ENCODE data around the gene DIAPH2. TPM values are rescaled to one million over a fixed set of nuclear protein-coding genes. Genes with fewer than 3 reads are reported as not detected.

Gene DIAPH2
- total and polyA plus RNA-seq, 4 donors = 3.0 to 19.7 (median 11.3) TPM

GRCh38 chrX:97517763-97518162 is 833.1 kb downstream of the DIAPH2 start:
- DNase-seq (ENCODE audit: low read depth in 4 of 6, low spot score in 6 of 6) = peak in 2 of 6 donors; percentile 1 to 5
- no peak overlapping the region for H3K27ac ChIP-seq (ENCODE audit: low read depth, low read length)
- WGBS (ENCODE audit: insufficient coverage) = no CpG with 5 or more reads among the region's 2 CpGs
- no peaks in the 10 kb centered on the region for H3K27me3 ChIP-seq (ENCODE audit: control insufficient read depth, insufficient read depth, low read length)
- H3K9me3 ChIP-seq (ENCODE audit: control insufficient read depth, insufficient read depth, low read length) = no peaks in the 10 kb centered on the region
- H3K4me3 ChIP-seq (ENCODE audit: low read depth, low read length) = no peak overlapping the region
- H3K36me3 ChIP-seq (ENCODE audit: control insufficient read depth, insufficient read depth, low read length) = no peaks in the 10 kb centered on the region
- H3K4me1 ChIP-seq (ENCODE audit: control insufficient read depth, insufficient read depth, low read length) = no peaks in the 10 kb centered on the region

- DNase-seq (ENCODE audit: low read depth in 4 of 6, low spot score in 6 of 6) = no peak
- no peak overlapping the region for H3K4me3 ChIP-seq (ENCODE audit: low read depth, low read length)
- H3K9me3 ChIP-seq (ENCODE audit: control insufficient read depth, insufficient read depth, low read length) = no peaks in the 10 kb centered on the region
- no peaks in the 10 kb centered on the region for H3K27me3 ChIP-seq (ENCODE audit: control insufficient read depth, insufficient read depth, low read length)
- no peaks in the 10 kb centered on the region for H3K4me1 ChIP-seq (ENCODE audit: control insufficient read depth, insufficient read depth, low read length)
- no peaks in the 10 kb centered on the region for H3K36me3 ChIP-seq (ENCODE audit: control insufficient read depth, insufficient read depth, low read length)
- WGBS (ENCODE audit: insufficient coverage) = 100% methylated on average over 1 of the region's 2 CpGs
- no peak overlapping the region for H3K27ac ChIP-seq (ENCODE audit: low read depth, low read length)
Observed at GRCh38 chrX:97522307-97522706, 837.7 kb downstream of the DIAPH2 start.

GRCh38 chrX:97524340-97524739 is 839.7 kb downstream of the DIAPH2 start:
- WGBS (ENCODE audit: insufficient coverage) = no CpG with 5 or more reads among the region's 2 CpGs
- DNase-seq (ENCODE audit: low read depth in 4 of 6, low spot score in 6 of 6) = no peak
- no peak overlapping the region for H3K4me3 ChIP-seq (ENCODE audit: low read depth, low read length)
- H3K27me3 ChIP-seq (ENCODE audit: control insufficient read depth, insufficient read depth, low read length) = no peaks in the 10 kb centered on the region
- H3K9me3 ChIP-seq (ENCODE audit: control insufficient read depth, insufficient read depth, low read length) = no peaks in the 10 kb centered on the region
- H3K4me1 ChIP-seq (ENCODE audit: control insufficient read depth, insufficient read depth, low read length) = no peaks in the 10 kb centered on the region
- H3K36me3 ChIP-seq (ENCODE audit: control insufficient read depth, insufficient read depth, low read length) = no peaks in the 10 kb centered on the region
- no peak overlapping the region for H3K27ac ChIP-seq (ENCODE audit: low read depth, low read length)

- no peak overlapping the region for H3K4me3 ChIP-seq (ENCODE audit: low read depth, low read length)
- H3K9me3 ChIP-seq (ENCODE audit: control insufficient read depth, insufficient read depth, low read length) = peaks cover 3% of the 10 kb centered on the region
- DNase-seq (ENCODE audit: low read depth in 4 of 6, low spot score in 6 of 6) = no peak
- no peaks in the 10 kb centered on the region for H3K27me3 ChIP-seq (ENCODE audit: control insufficient read depth, insufficient read depth, low read length)
- H3K27ac ChIP-seq (ENCODE audit: low read depth, low read length) = no peak overlapping the region
- no peaks in the 10 kb centered on the region for H3K4me1 ChIP-seq (ENCODE audit: control insufficient read depth, insufficient read depth, low read length)
- 72% methylated on average over 3 of the region's 3 CpGs for WGBS (ENCODE audit: insufficient coverage)
- H3K36me3 ChIP-seq (ENCODE audit: control insufficient read depth, insufficient read depth, low read length) = no peaks in the 10 kb centered on the region
Observed at GRCh38 chrX:97524997-97525396, 840.4 kb downstream of the DIAPH2 start.

- no peaks in the 10 kb centered on the region for H3K4me1 ChIP-seq (ENCODE audit: control insufficient read depth, insufficient read depth, low read length)
- no peaks in the 10 kb centered on the region for H3K36me3 ChIP-seq (ENCODE audit: control insufficient read depth, insufficient read depth, low read length)
- H3K27ac ChIP-seq (ENCODE audit: low read depth, low read length) = no peak overlapping the region
- no CpG with 5 or more reads among the region's 3 CpGs for WGBS (ENCODE audit: insufficient coverage)
- H3K4me3 ChIP-seq (ENCODE audit: low read depth, low read length) = no peak overlapping the region
- no peak for DNase-seq (ENCODE audit: low read depth in 4 of 6, low spot score in 6 of 6)
- peaks cover 6% of the 10 kb centered on the region for H3K9me3 ChIP-seq (ENCODE audit: control insufficient read depth, insufficient read depth, low read length)
- no peaks in the 10 kb centered on the region for H3K27me3 ChIP-seq (ENCODE audit: control insufficient read depth, insufficient read depth, low read length)
Observed at GRCh38 chrX:97525981-97526380, 841.3 kb downstream of the DIAPH2 start.

GRCh38 chrX:97527725-97528124 is 843.1 kb downstream of the DIAPH2 start:
- DNase-seq (ENCODE audit: low read depth in 4 of 6, low spot score in 6 of 6) = no peak
- Histone ChIP-seq H3K9me3 (ENCODE audit: control insufficient read depth, insufficient read depth, low read length) (peaks cover 6% of the 10 kb centered on the region), H3K4me3 (ENCODE audit: low read depth, low read length) (no peak overlapping the region), H3K36me3 (ENCODE audit: control insufficient read depth, insufficient read depth, low read length) (no peaks in the 10 kb centered on the region), H3K27ac (ENCODE audit: low read depth, low read length) (no peak overlapping the region), H3K4me1 (ENCODE audit: control insufficient read depth, insufficient read depth, low read length) (no peaks in the 10 kb centered on the region), H3K27me3 (ENCODE audit: control insufficient read depth, insufficient read depth, low read length) (no peaks in the 10 kb centered on the region)
- WGBS (ENCODE audit: insufficient coverage) = 80% methylated on average over 1 of the region's 1 CpG

- no peaks in the 10 kb centered on the region for H3K4me1 ChIP-seq (ENCODE audit: control insufficient read depth, insufficient read depth, low read length)
- H3K27ac ChIP-seq (ENCODE audit: low read depth, low read length) = no peak overlapping the region
- no peaks in the 10 kb centered on the region for H3K27me3 ChIP-seq (ENCODE audit: control insufficient read depth, insufficient read depth, low read length)
- H3K9me3 ChIP-seq (ENCODE audit: control insufficient read depth, insufficient read depth, low read length) = peaks cover 6% of the 10 kb centered on the region
- no CpG with 5 or more reads among the region's 1 CpG for WGBS (ENCODE audit: insufficient coverage)
- peak in 1 of 6 donors; percentile 5 for DNase-seq (ENCODE audit: low read depth in 4 of 6, low spot score in 6 of 6)
- no peak overlapping the region for H3K4me3 ChIP-seq (ENCODE audit: low read depth, low read length)
- no peaks in the 10 kb centered on the region for H3K36me3 ChIP-seq (ENCODE audit: control insufficient read depth, insufficient read depth, low read length)
Observed at GRCh38 chrX:97529536-97530200, 845.0 kb downstream of the DIAPH2 start.

- no peaks in the 10 kb centered on the region for H3K27me3 ChIP-seq (ENCODE audit: control insufficient read depth, insufficient read depth, low read length)
- H3K4me3 ChIP-seq (ENCODE audit: low read depth, low read length) = no peak overlapping the region
- H3K9me3 ChIP-seq (ENCODE audit: control insufficient read depth, insufficient read depth, low read length) = peaks cover 6% of the 10 kb centered on the region
- H3K4me1 ChIP-seq (ENCODE audit: control insufficient read depth, insufficient read depth, low read length) = no peaks in the 10 kb centered on the region
- no peak overlapping the region for H3K27ac ChIP-seq (ENCODE audit: low read depth, low read length)
- H3K36me3 ChIP-seq (ENCODE audit: control insufficient read depth, insufficient read depth, low read length) = no peaks in the 10 kb centered on the region
- WGBS (ENCODE audit: insufficient coverage) = no CpG with 5 or more reads among the region's 3 CpGs
- DNase-seq (ENCODE audit: low read depth in 4 of 6, low spot score in 6 of 6) = peak in 1 of 6 donors; percentile 1
Observed at GRCh38 chrX:97531825-97532224, 847.2 kb downstream of the DIAPH2 start.

- Histone ChIP-seq H3K4me1 (ENCODE audit: control insufficient read depth, insufficient read depth, low read length) (no peaks in the 10 kb centered on the region), H3K27me3 (ENCODE audit: control insufficient read depth, insufficient read depth, low read length) (peaks cover 6% of the 10 kb centered on the region), H3K4me3 (ENCODE audit: low read depth, low read length) (no peak overlapping the region), H3K9me3 (ENCODE audit: control insufficient read depth, insufficient read depth, low read length) (no peaks in the 10 kb centered on the region), H3K27ac (ENCODE audit: low read depth, low read length) (no peak overlapping the region), H3K36me3 (ENCODE audit: control insufficient read depth, insufficient read depth, low read length) (no peaks in the 10 kb centered on the region)
- DNase-seq (ENCODE audit: low read depth in 4 of 6, low spot score in 6 of 6) = no peak
- no CpG with 5 or more reads among the region's 3 CpGs for WGBS (ENCODE audit: insufficient coverage)
Observed at GRCh38 chrX:97538745-97539144, 854.1 kb downstream of the DIAPH2 start.

- H3K27ac ChIP-seq (ENCODE audit: low read depth, low read length) = no peak overlapping the region
- peaks cover 6% of the 10 kb centered on the region for H3K27me3 ChIP-seq (ENCODE audit: control insufficient read depth, insufficient read depth, low read length)
- no peaks in the 10 kb centered on the region for H3K36me3 ChIP-seq (ENCODE audit: control insufficient read depth, insufficient read depth, low read length)
- no peak for DNase-seq (ENCODE audit: low read depth in 4 of 6, low spot score in 6 of 6)
- H3K9me3 ChIP-seq (ENCODE audit: control insufficient read depth, insufficient read depth, low read length) = no peaks in the 10 kb centered on the region
- H3K4me3 ChIP-seq (ENCODE audit: low read depth, low read length) = no peak overlapping the region
- H3K4me1 ChIP-seq (ENCODE audit: control insufficient read depth, insufficient read depth, low read length) = no peaks in the 10 kb centered on the region
- 60% methylated on average over 1 of the region's 2 CpGs for WGBS (ENCODE audit: insufficient coverage)
Observed at GRCh38 chrX:97539970-97540519, 855.4 kb downstream of the DIAPH2 start.

All from spinal cord (tissue), 10 donors.